ENCODE results near the gene HLA-DMA.

The HLA-DMA gene

GRCh38 chr6:32952817-32953739 lies at the start of gene HLA-DMA:
Gene HLA-DMA (minus strand): TSS chr6:32953097. CDS start chr6:32953036, 61 bp downstream.
- peak in 1 of 2 experiments; percentile 22 for DNase-seq

DNA sequence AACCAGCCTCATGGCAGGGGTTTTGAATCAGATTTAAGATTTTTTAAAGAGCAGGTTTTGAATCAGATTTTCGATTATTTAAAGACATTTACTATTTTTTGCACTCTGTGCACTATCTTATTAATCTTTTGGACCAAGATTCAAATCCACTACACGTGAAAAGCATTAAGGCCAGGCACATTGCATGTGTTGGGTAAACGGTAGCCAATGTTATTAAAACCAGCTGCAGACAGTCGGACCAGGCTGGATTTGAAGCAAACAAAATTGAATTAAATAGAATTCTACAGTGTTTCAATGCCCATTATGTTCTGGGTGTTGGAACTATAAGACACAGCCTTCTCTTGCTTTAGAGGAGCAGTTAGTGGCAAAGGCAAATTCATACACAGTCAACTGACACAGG lies 48.8 kb upstream of the HLA-DMA start:
- no peak for DNase-seq

DNA sequence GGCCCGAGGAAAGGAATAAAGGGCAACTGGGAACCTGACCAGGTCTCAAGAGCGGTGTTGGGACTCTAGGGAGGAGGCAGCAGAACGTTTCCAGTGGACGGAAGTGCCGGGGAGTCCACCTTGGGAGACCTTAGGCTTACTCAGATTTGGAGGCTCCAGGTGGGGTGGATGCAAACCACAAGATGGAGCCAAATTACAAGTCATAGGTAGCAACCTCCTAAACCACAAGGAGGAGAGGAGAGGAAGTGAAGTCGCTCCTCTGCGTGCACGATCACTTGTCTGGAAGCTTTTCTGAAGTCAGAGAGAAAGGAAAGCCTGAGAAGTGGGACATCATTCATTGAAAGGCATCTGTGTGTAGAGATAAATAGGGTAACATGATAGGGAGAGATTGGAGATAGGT lies 47.2 kb upstream of the HLA-DMA start:
- peak; percentile 9 to 64 for DNase-seq

DNA sequence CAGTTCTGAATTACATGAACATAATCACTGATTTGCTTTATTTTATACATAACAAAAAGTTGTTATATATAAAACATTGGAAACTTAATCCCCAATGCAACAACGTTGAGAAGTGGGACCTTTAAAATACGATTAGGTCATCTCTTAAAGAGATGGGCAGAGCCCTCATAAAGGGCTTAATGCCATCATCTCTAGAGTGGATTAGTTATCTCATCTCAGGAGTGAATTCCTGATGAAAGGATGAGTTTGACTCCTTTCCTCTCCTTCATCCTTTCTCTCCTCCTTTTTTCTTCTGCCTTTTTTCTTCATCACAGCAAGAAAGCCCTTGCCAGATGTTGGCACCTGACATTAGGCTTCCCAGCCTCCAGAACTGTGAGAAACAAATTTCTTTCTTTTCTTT lies 42.6 kb upstream of the HLA-DMA start:
- no peak for DNase-seq

DNA sequence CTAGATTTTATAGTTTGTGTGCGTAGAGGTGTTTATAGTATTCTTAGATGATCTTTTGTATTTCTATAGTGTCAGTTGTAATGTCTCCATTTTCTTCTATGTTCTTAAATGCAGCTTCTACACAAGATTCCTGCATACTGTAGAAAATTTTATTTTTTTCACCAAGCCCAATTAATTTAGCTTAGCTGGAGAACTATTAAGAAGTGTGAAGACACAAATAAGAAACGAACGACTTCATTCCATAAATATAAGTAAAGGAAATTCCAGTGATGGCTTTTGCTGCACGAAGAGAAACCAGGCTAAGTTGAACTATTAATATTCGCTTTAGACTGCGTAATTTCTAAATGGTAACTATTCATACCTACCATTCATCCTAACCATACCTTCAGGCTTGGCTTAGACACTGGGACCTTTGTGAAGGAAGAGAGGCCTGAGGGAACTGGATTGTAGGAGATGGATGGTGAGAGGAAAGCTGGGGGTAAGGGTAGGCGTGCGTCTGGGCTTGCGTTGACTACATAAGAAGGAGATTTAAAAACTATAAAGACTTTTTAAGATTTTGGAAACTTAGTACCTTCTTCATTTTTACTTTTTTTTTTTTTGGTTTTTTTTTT lies 40.6 kb upstream of the HLA-DMA start:
- DNase-seq, result no peak

- DNase-seq, result no peak
Measured at GRCh38 chr6:32991972-32992371, 39.1 kb upstream of the HLA-DMA start.

DNA sequence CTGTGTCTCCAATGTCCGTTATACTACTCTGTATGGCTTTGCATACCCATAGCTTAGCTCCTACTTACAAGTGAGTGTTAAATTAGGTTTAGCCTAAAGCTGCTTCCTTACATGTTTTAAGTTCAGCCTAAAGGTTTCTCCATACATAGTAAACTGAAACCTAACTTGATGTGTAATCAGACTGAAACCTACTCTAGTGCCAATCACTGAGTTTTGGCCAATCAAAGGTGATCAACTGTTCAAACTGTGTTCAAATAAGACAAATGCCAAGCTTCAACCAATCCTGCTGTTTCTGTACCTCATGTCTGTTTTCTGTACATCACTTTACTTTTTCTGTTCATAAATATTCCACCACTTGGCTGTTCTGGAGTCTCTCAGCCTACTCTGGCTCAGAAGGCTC lies 36.5 kb upstream of the HLA-DMA start:
- no peak for DNase-seq

DNA sequence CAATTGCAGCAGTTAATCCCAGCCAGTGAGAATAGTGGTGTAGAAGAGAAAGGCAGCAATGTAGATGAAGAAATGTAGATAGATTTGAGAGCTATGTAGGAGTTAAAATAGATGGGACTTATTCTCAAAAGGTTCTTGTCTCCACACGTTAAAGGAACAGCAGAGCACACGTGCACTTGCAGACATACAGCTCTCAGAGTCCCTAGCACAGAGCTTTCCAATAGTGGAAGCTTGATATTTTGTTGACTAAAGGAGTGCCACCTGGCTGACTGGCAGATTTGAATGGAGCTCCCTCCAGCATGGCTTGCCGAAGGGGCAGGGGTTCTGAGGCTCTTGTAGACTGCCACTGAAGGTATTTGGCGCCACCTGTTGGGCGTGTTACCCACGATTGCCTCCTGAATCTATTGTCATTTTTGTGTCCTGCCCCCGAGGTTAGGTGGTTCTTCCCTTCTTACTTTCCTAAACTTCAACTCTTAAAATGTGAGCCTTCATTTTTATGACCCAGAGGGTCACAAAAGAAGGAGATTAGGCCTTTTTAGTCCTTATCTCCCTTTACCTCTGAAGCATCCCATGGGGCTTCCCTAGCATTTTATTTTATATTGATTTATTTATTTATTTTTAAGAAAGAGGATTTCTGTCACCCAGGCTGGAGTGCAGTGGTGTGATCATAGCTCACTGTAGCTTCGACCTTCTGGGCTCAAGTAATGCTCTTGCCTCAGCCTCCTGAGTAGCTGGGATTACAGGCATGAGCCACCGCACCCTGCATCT lies 31.9 kb upstream of the HLA-DMA start:
- DNase-seq, result peak; percentile 64 to 83

DNA sequence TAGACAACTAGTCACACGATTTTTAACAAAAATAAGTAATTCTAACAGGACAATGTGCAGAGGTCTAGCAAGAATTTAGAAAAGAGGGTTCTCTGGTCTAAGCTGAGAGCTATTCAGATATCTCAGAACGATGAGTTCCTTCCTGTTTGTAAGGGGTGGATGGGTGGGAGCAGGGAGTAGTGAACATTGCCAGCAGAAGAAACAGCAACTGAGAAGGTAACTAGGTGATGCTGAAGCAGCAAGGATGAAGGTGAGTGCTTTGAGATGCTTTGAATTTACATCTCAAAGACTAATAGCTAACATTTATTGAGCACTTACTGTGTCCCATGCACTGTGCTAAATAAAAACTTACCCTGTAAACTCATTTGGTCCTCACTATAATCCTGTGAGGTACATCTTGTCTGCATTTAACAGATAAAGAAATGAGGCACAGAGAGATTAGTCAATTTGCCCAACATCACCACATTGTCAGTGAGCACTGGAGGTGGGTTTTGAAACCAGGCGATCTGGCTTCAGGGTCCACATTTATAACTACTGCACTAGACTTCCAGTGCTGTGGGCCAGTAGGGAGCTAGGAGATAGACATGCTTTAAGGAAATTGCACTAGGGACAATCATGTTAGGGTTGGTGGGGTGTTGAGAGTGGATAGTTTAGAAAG lies 31.2 kb upstream of the HLA-DMA start:
- no peak for DNase-seq

- DNase-seq, result no peak
Measured at GRCh38 chr6:32983493-32983848, 30.6 kb upstream of the HLA-DMA start.

DNA sequence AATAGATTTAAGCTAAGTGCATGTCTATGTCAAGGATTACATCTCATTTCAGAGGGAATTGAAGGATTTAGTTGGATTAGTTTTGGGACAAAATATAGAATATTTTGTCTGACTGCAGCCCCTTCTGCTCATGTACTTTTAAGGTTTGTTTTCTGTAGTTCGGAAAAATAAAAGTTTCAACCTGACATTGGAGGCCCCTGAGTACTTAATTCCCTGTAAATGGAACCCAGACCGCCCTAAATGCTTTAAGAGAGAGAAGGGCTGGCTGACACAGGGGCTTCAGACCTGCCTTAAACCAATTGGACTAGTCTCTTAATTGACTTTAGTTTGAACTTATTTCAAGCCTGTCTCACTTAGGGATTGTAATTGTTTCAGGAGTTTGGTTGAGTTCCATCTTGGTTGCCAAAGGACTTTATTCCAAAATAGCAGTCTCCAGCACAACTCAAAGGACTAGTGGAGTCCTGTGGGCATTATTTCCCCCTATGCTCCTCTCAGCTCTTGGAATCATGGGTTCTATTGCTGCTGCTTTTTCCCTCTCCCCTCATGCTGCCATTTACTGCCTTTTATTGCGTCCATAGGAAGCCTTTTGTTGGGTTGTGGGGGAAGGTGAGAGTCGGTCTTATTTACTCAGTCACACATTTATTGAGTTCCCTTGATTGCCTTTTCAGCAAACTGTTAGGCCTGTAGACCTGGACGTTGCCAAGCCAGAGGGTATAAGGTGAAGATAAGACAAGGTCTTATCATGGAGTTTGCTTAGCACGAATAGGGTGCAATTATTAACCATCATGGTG lies 30.0 kb upstream of the HLA-DMA start:
- DNase-seq, result no peak

DNA sequence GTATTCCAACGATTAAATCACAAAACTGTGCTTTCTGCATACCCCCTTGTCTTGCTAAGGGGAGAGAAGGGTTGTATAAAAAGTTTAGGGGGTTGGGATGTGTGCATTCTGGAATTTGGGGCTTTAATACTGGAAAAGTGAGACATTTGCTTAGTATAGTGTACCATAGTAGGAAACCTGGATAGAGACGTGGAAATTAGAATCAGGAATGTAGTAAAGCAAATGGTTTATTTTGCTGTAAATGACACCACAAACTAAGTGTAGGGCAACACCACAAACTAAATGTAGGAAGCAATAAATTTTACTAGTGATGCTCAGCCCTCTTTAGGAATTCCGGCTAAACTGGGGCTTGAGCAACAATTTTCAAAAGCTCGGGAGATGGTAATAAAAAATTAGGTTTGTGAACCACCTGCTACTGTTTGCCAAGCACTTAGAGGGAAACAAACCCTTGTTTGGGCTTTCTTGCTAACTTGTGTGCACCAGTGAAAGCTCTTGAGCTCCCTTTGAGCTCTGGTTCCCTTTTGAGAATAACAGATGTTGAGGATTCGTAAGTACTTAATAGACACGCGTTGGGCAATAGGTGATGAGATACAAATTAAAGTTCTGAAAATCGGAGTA lies 29.3 kb upstream of the HLA-DMA start:
- DNase-seq, result peak in 1 of 2 experiments; percentile 28

DNA sequence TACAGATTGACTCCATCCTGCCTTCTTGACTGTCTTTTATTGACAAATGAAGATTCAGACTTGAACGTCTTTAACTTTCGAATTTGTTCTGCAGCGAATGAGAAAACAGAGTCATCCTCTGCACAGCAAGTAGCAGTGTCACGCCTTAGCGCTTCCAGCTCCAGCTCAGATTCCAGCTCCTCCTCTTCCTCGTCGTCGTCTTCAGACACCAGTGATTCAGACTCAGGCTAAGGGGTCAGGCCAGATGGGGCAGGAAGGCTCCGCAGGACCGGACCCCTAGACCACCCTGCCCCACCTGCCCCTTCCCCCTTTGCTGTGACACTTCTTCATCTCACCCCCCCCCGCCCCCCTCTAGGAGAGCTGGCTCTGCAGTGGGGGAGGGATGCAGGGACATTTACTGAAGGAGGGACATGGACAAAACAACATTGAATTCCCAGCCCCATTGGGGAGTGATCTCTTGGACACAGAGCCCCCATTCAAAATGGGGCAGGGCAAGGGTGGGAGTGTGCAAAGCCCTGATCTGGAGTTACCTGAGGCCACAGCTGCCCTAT lies 27.7 kb upstream of the HLA-DMA start:
- DNase-seq, result no peak

DNA sequence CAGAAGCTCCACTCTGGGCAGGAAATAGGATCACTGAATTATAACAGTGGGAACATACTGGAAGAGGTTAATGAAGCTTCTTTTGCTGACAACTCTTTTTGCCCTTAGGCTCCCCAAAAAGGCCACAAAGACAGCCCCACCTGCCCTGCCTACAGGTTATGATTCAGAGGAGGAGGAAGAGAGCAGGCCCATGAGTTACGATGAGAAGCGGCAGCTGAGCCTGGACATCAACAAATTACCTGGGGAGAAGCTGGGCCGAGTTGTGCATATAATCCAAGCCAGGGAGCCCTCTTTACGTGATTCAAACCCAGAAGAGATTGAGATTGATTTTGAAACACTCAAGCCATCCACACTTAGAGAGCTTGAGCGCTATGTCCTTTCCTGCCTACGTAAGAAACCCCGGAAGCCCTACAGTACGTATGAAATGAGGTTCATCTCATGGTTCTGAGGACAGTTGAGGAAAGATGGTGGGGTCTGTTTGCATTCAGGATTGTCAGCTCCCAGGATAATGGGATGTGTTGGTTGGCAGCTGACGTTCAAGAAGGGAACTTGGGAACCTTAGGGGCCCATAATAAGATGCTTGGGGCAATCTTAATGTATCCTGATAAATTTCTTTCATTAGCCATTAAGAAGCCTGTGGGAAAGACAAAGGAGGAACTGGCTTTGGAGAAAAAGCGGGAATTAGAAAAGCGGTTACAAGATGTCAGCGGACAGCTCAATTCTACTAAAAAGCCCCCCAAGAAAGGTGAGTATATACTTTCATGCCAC lies 27.0 kb upstream of the HLA-DMA start:
- DNase-seq, result no peak

DNA sequence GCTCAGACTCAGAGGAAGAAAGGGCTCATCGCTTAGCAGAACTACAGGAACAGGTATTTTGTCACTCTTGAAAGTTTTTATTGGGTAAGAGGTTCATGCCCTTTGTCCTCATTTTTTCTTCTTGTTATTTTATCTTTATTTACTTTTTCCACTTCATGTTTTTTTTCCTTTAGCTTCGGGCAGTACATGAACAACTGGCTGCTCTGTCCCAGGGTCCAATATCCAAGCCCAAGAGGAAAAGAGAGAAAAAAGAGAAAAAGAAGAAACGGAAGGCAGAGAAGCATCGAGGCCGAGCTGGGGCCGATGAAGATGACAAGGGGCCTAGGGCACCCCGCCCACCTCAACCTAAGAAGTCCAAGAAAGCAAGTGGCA lies 25.0 kb upstream of the HLA-DMA start:
- DNase-seq, result no peak

DNA sequence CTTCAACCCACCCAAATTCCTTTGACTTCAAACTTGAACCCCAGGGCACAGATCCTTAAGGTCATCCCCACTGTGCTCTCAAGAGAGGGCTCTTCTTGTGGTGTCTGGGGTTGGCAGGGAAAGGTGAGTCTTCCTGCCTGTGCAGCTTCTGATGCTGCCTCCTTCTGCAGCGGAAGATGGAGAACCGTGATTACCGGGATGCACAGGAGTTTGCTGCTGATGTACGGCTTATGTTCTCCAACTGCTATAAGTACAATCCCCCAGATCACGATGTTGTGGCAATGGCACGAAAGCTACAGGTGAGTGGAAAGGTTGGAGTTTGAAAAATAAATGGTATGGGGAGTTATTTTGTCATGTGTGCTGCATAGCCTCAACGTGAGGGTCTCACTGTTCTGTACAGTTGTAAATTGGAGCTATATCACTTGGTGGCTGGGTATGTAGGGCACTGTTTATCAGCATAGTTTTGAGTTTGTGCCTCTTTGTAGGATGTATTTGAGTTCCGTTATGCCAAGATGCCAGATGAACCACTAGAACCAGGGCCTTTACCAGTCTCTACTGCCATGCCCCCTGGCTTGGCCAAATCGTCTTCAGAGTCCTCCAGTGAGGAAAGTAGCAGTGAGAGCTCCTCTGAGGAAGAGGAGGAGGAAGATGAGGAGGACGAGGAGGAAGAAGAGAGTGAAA lies 24.5 kb upstream of the HLA-DMA start:
- no peak for DNase-seq

- no peak for DNase-seq
Measured at GRCh38 chr6:32976334-32977069, 23.6 kb upstream of the HLA-DMA start.

- no peak for DNase-seq
Measured at GRCh38 chr6:32975886-32976285, 23.0 kb upstream of the HLA-DMA start.

- no peak for DNase-seq
Measured at GRCh38 chr6:32974541-32975308, 21.8 kb upstream of the HLA-DMA start.

Measured in NCI-H1930 (cell line).